Left lung (tissue), 10 donors: ENCODE data around the gene MYO1G. TPM values are rescaled to one million over a fixed set of nuclear protein-coding genes. Genes with fewer than 3 reads are reported as not detected.
"Not testable (repeated sequence)": the region's sequence is repeated elsewhere in the genome, so short reads cannot be mapped to it uniquely, and the experiment has no call there.

Experiments used
- ATAC-seq: fragments of 200-7000 bp; cut with Tn5 transposase; one replicate; pipeline ENCODE4 v1.9.1; 2020; ENCODE audit warnings: moderate library complexity
- DNase-seq, 4 donors: peaks; one replicate each; pipeline ENCODE4 v3.0.0-alpha.2; 2013 to 2020
- H3K27ac ChIP-seq, 2 donors: fragments of 200-600 bp; sonication (generic) in 1 of 2; one replicate each; pipeline versions ENCODE4 v1.5.0 to v1.8.0; 2020 to 2021
- H3K27me3 ChIP-seq, 2 donors: fragments of 200-600 bp; sonication (generic) in 1 of 2; one replicate each; pipeline versions ENCODE4 v1.5.0 to v1.8.0; 2020 to 2021
- H3K36me3 ChIP-seq, 2 donors: fragments of 200-600 bp; sonication (generic) in 1 of 2; one replicate each; pipeline versions ENCODE4 v1.5.0 to v1.8.0; 2020 to 2021
- H3K4me1 ChIP-seq, 2 donors: fragments of 200-600 bp; one replicate each; pipeline ENCODE4 v1.8.0; 2021
- H3K4me3 ChIP-seq, 2 donors: fragments of 200-600 bp; sonication (generic) in 1 of 2; one replicate each; pipeline versions ENCODE4 v1.5.0 to v1.8.0; 2020 to 2021; ENCODE audit warnings: mild to moderate bottlenecking in 1 of 2
- H3K9me3 ChIP-seq, 2 donors: fragments of 200-600 bp; sonication (generic) in 1 of 2; one replicate each; pipeline versions ENCODE4 v1.5.0 to v1.8.0; 2020 to 2021
- CTCF ChIP-seq, 2 donors: fragments of 200-600 bp; sonication (generic) in 1 of 2; IDR thresholded peaks; one replicate each; pipeline versions ENCODE4 v1.5.0 to v1.8.0; 2021; ENCODE audit warnings: antibody characterized with exemption in 2 of 2
- intact Hi-C, 2 donors: fragments of 100-400 bp; cut with DNase I; formaldehyde crosslinking; loops; one replicate each; pipeline versions ENCODE4 v1.11.2 to v1.14.2; 2022
- polyA plus RNA-seq, 6 donors: library from polyadenylated mRNA; unstranded; fragments of 120-200 nt; gene quantifications; one replicate each; pipeline ENCODE4 v1.2.1, GENCODE V29; 2013; ENCODE audit not compliant: insufficient read length in 6 of 6
- total RNA-seq, 2 donors: library from RNA; stranded (reverse); fragmentation: NEBNext Ultra II Directional; extraction: Animal tissue kit (Norgen Biotek cat#: 25700); gene quantifications; one replicate each; pipeline ENCODE4 v1.2.1, GENCODE V29; 2021
- donor health status: DM: no; HTN: yes; CAD: no.
- donor health status: DM: no; HTN: no; CAD: no.

The MYO1G gene
- total and polyA plus RNA-seq, 8 donors = 1.1 to 40.9 (median 1.6) TPM

GRCh38 chr7:45026013-45026412, 47.2 kb upstream of the MYO1G start:
- no peak for DNase-seq
- intact Hi-C loops = no loop called here
- no peak for TF ChIP-seq CTCF (IDR thresholded peaks at IDR 0.05)

GRCh38 chr7:45025473-45025872, 46.7 kb upstream of the MYO1G start:
- ATAC-seq, intact Hi-C loops, H3K9me3 ChIP-seq, H3K4me3 ChIP-seq, DNase-seq, H3K27me3 ChIP-seq, H3K27ac ChIP-seq: not testable (repeated sequence)
- H3K4me1 ChIP-seq = peaks cover 0 to 49% of the 10 kb centered on the region in 2 donors
- peaks cover 0 to 11% of the 10 kb centered on the region in 2 donors for H3K36me3 ChIP-seq

More at GRCh38 chr7:45026013-45026412, 47.2 kb upstream of the MYO1G start:
- Histone ChIP-seq H3K4me3 (no peak overlapping the region), H3K9me3 (no peaks in the 10 kb centered on the region), H3K4me1 (peaks cover 0 to 47% of the 10 kb centered on the region in 2 donors), H3K36me3 (peaks cover 0 to 11% of the 10 kb centered on the region in 2 donors), H3K27ac (no peak overlapping the region), H3K27me3 (no peaks in the 10 kb centered on the region)
- ATAC-seq = no peak

DNA sequence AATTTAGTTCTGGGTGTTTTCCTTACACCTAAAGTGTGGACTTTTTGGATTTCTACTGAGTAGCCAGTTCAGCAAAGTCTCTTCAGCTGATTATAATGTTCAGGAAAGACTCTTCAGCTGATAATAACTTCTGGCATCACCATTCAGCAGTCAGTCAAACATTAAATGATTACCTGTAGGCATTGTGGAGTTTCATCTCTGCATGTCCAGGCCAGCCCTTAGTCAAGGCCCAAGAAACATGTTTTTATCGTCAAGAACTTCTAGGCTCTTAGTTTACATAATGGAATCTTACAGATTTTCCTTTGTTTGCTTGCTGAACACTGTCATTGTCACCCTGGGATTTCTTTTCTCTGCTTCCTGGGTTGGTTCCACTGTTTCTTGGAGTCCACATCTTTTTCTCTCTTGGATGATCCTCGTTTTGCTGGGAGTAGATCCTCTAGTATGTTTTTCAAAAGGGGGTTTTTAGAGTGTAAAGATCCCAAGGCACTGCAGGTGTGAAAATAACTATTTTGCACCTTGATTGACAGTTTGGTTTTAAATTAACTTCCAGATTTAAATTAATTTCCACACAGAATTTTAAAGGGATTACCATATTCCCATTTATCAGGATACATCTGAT, 45.4 kb upstream of the MYO1G start:
- Histone ChIP-seq H3K27me3 (no peaks in the 10 kb centered on the region), H3K4me1 (peaks cover 0 to 46% of the 10 kb centered on the region in 2 donors), H3K27ac (no peak overlapping the region), H3K9me3 (no peaks in the 10 kb centered on the region), H3K36me3 (peaks cover 0 to 17% of the 10 kb centered on the region in 2 donors), H3K4me3 (no peak overlapping the region)
- DNase-seq (no peak), ATAC-seq (no peak)
- intact Hi-C loops = no loop called here
- TF ChIP-seq CTCF (IDR thresholded peaks at IDR 0.05) = no peak

- no peak for ATAC-seq
- Histone ChIP-seq H3K27me3 (no peaks in the 10 kb centered on the region), H3K36me3 (peaks cover 0 to 15% of the 10 kb centered on the region in 2 donors), H3K4me1 (peaks cover 0 to 23% of the 10 kb centered on the region in 2 donors), H3K9me3 (no peaks in the 10 kb centered on the region), H3K4me3 (no peak overlapping the region), H3K27ac (no peak overlapping the region)
- no peak for TF ChIP-seq CTCF (IDR thresholded peaks at IDR 0.05)
- DNase-seq = no peak
- intact Hi-C loops = no loop called here
These were observed 42.9 kb upstream of the MYO1G start for GRCh38 chr7:45021604-45022296.

GRCh38 chr7:45020915-45021314, 42.1 kb upstream of the MYO1G start:
- no peak for TF ChIP-seq CTCF (IDR thresholded peaks at IDR 0.05)
- H3K9me3 ChIP-seq = no peaks in the 10 kb centered on the region
- no peak overlapping the region for H3K27ac ChIP-seq
- peaks cover 0 to 15% of the 10 kb centered on the region in 2 donors for H3K4me1 ChIP-seq
- ATAC-seq = no peak
- no peaks in the 10 kb centered on the region for H3K27me3 ChIP-seq
- peaks cover 0 to 15% of the 10 kb centered on the region in 2 donors for H3K36me3 ChIP-seq
- DNase-seq = no peak
- no peak overlapping the region for H3K4me3 ChIP-seq
- intact Hi-C loops = no loop called here
